Mammary epithelial cell (primary cell): ENCODE data around the gene PLEKHM1.

Experiments used
- CTCF ChIP-seq, 2 donors: IDR thresholded peaks in 1 of 2; conservative IDR thresholded peaks in 1 of 2; 2 replicates each; pipeline ENCODE4 v1.5.1; 2011 to 2012; ENCODE audit warnings: inconsistent platforms in 2 of 2, low read length in 2 of 2, mild to moderate bottlenecking in 2 of 2, control low read depth in 1 of 2, low read depth in 1 of 2; ENCODE audit not compliant: insufficient read depth in 1 of 2; ENCODE audit errors: extremely low read depth in 1 of 2
- EZH2 ChIP-seq: IDR thresholded peaks from 2 replicates; pipeline ENCODE4 v1.6.1; 2012; ENCODE audit warnings: low read length, inconsistent platforms, borderline replicate concordance

- TF ChIP-seq CTCF (conservative IDR thresholded peaks at IDR 0.05 in 1 of 2, IDR thresholded peaks at IDR 0.05 in 1 of 2; ENCODE audit: extremely low read depth in 1 of 2, insufficient read depth in 1 of 2, low read depth in 1 of 2, low read length in 2 of 2) (no peak), EZH2 (no peak)
These were observed 77.0 kb downstream of the PLEKHM1 start for GRCh38 chr17:45413498-45413923.
